NCI-H748 (cell line): ENCODE results near the gene ANKRD29.
"Not testable (repeated sequence)": the region's sequence is repeated elsewhere in the genome, so short reads cannot be mapped to it uniquely, and the experiment has no call there.

Experiments used
- DNase-seq: peaks from one replicate; lab custom pipeline; 2025; ENCODE audit not compliant: unreplicated experiment; lab: John Stamatoyannopoulos, UW

ANKRD29 gene

DNA sequence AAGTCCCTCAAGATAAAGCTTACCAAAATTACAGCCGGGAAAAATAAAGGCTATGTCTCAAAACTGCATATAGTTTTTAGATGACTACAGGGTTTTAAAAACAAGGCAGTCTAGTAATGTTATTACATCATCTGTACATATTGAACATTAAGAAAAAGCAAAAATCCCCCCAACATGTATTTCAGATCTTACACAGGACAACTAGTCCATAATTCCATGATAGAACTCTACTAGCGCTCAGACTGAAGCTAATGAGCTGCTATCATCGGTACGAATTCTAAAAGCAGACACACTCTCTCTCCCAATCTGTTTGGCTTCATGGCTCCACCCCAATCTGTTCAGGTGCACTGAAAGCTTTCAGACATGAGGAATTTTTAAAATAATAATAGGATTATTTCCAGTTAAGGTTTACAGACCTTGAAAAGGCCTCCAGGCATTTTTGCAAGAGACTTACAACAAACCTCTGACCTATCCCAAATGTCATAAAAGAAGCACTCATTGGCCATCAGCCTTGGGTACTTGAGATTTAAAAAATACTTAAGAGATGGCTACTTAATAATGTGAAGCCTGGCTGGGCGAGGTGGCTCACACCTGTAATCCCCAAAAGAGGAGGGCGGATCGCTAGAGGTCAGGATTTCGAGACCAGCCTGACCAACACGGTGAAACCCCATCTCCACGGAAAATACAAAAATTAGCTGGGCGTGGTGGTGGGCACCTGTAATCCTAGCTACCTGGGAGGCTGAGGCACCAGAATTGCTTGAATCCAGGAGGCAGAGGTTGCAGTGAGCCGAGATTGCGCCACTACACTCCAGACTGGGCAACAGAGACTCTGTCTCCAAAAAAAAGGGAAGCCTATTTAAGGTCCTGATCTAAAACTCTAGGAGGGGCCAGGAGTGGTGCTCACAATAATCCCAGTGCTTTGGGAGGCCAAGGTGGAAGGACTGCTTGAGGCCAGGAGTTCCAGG is 78.4 kb downstream of the ANKRD29 start:
- DNase-seq, result no peak

DNA sequence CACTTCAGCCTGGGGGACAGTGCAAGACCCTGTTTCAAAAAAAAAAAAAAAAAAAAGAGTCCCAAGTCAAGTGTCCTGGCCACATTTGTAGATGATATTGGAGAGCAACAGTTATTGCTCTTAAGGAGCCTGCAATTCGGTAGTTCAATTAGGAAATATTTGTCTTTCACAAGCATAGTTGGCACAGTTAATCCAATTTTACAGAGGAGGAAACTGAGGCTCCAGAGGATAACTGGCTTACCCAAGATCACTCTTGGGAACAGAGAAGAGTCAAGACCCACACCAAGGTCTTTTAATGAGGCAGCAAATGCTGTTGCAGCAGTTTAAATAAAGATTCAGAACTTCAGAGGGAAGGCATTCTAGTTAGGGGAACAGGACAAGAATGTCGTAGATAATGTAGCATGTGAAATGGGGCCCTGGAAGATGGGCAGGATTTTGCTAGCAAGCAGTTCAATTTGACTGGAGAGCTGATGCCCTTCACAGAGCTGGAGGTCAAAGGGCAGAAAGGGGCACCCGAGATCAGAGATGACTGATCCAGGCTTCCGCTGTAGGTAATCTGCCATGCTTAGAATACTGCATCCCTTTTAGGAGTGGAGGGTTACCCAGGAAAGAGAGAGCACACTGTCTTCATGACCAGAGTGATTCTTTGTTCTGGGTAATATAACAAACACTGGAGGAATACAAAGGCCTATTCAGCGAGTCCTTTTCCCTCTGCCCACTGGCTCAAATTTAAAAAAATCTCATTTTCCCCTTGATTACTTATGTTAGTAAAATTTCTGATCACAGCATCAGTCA is 79.4 kb downstream of the ANKRD29 start:
- no peak for DNase-seq

GRCh38 chr18:23580677-23581367 is 81.9 kb downstream of the ANKRD29 start:
- DNase-seq, result peak; percentile 31

DNA sequence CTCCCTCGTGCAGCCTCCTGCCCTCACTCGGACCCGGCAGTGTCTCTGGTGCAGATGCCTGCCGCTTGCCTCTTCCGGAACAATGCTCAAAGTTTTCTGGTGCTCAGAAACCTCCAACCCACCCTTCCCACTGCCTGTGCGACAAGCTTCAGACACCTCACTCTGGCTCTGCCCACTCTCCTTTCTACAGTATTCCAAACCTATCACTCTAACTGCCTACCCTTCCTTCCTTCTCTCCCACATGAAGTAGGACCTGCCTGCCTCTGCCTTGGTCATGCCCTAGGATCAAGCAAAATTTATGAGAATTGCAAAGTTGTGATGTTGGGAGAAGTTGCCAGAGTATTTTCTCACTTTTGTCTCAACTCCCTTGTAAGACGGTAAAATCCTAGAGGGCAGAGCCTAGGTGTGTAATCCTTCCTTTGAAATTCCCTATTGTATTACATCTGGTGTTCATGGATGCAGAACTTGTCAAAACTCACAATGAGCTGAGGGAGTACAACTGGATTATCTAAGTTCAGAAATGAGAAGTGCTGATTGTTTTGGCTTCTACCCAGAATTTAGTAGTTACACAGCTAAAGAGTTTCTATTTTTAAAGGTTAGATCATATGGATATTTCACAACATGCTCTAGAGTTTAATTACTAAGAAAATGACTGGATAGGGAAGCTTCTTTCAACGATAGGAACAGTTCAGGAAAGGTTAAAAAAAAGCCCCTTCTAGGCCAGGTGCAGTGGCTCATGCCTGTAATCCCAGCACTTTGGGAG is 83.6 kb downstream of the ANKRD29 start:
- no peak for DNase-seq

GRCh38 chr18:23578067-23578701 is 84.5 kb downstream of the ANKRD29 start:
- DNase-seq, result no peak

GRCh38 chr18:23577521-23577920 is 85.2 kb downstream of the ANKRD29 start:
- DNase-seq, result not testable (repeated sequence)

DNA sequence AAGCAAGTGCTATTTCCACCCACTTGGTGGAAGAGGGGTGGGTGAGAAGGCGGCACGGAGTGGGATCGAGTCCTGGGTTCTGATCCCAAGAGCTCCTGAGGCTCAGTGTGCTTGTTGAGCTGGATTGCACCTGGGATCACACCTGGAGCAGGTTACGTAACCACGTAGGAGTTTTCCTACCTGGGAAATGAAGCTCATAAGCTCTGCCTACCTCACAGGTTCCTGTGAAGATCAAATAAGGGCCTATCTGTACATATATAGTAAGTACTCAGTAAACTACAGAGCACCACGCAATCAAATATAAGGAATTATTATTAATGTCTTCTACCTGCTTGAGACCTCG is 87.4 kb downstream of the ANKRD29 start:
- DNase-seq, result no peak

DNA sequence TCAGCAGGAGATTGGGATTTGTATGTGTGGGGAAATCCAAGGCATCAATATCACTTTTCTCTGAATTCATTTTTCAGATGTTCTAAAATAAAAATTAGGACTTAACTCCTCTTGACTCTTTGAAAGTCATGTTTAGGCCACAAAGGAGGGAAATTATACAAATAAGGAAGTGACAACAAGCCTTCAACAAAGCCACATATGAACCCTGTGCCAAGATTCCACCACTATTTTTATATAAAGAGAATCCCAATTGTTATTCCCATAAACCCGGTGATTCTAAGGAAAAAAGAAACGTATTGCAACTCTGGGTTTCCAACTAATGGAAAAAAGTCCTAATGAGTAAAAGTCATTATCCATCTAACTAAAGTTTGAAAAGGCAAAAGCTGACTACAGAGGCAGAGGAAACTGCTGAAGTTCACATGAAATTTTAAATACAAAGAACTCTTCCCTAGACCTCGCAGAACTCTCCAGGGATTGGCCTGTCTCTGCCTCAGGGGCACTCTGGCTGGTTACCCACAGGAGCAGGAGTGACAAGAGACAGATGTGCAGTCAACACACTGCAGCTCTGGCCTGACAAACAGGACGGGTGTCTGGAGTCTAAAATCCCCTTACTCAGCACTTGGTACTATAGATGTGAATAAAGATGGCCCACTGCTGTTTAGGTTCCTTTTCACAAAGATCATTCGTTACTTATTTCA is 88.0 kb downstream of the ANKRD29 start:
- no peak for DNase-seq

DNA sequence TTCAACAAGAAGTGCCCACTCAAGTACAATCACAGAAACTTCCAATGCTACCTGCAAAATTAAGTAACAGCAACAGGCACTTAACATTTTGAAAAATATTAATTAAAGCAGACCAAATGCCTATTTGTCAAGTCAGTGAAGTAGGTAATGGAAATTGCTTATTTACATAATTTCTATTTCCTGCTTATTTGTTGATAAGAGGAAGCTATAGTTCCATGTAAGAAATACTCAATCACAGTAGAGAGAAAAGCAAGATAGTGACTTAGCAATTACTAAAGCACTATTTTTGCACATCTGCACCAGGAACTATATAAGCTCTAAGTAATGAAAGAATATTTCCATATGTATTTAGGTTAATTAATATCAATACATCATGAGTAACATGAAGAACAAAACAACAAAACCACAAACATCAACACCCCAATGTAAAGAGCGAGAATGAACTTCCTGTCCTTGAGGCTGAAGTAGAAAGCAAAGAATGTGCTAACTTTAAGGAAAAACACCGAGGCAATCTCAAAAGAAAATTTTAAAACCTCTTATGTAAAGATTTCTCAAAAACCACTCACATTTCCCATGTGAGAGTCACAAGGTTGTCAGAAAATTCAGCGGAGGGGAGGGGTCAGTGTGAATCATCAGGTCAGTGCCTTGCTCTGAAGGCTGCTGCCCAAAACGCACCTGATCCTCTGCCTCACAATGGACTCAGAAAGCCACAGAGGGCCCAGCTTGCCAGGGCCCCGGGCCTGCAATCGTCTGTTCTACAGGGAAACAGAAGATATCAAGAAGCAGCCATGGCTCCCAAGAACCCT is 88.9 kb downstream of the ANKRD29 start:
- DNase-seq, result no peak

DNA sequence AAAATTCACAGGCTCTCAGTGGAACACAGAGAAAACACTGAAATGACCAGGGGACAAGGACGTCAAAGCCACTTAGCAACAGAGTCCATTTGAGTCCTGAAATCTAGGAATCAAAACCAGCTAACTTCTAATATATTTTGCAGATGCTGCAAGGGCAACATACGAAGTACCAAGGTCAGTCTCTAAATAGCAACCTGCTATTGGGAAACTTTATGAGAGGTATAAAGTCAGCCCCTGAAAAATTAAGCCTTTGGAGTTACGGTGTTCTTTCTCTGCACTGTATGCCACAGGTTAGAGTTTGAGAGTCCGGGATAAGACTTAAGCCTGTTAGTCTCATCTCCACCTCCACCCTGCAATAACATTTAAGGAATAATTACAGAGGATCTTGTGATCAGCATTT is 89.7 kb downstream of the ANKRD29 start:
- no peak for DNase-seq

GRCh38 chr18:23572570-23572969 is 90.1 kb downstream of the ANKRD29 start:
- no peak for DNase-seq

GRCh38 chr18:23572012-23572411 is 90.7 kb downstream of the ANKRD29 start:
- no peak for DNase-seq

DNA sequence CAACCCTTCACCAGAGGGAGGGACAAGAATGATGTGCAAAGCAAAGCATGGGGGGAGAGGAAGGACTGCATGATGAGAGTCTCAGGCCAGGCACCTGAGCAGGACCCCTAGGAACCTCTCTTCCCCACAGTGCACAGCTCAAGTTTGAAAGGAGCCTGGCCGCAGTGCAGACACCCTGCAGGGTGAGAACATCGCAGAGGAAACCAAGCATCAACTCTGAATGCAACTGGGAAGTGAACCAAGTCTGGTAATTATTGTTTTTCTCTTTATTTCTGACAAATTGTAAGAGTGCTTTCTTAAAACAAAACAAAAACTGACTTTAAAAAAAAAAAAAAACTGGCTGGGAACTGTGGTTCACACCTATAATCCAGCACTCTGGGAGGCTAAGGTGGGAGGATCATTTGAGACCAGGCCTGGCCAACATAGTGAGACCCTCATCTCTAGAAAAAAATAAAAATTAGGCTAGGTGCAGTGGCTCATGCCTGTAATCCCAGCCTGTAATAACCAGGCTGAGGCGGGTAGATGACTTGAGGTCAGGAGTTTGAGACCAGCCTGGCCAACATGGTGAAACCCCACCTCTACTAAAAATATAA is 91.7 kb downstream of the ANKRD29 start:
- DNase-seq, result no peak

- no peak for DNase-seq
Measured at GRCh38 chr18:23569299-23570063, 93.2 kb downstream of the ANKRD29 start.

DNA sequence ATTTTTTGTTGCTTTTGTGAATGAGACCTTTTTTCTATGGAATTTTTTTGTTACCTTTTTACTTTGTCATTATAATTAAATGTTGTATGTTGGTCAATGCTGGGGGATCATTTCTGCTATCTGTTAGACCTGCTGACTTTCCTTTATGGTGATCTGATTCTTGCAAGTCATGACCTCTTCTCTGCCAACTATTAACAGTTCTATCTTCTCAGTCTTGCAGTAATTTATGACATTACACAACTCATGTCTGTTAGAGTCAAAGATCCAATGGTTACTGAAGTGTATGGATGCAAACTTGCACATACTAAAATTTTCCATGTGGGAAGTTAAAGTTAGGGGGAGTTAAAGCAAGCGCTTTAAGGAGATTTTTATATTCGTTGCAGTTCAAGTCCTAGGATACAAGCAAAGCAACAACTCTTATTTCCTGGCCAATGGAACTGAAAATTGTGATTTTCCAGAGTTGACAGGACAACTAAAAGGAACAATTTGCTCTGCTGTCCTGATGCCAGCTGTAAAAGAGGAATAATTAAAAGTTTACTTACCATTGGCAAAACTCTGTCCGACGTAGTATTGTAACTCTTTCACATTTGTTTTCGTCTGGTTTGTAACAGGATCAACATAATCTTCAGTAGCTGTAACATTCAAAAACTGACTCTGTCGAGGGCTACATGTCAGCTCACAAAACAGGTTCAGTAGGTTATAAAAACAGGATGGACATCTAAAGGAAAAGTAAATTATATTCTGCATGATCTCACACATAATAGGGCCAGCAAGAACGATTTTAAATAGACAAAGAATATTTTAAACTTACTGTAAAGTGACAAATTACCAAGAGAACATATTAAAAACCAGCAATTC is 94.2 kb downstream of the ANKRD29 start:
- DNase-seq, result no peak

DNA sequence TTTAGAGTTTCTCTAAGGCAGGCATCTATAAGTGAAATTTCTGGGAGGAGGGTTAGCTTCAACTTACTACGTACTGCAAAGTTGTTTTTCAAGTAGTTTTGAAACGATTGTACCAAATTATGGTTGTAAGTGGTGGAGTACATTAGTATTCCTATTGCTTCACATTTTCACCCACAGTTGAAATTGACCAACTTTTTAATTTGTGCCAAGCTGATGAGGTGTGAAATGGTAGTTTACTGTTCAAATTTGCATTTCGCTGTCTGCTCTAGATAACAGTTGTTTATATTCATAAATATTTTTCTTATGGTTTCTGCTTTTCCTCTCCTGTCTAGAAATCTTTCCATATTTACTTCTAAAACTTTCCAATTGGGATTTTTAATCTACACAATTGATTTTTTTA is 95.0 kb downstream of the ANKRD29 start:
- DNase-seq, result no peak
